Ecto neural progenitor cell (in vitro differentiated cells): ENCODE results near the gene MTR.
"Not testable (repeated sequence)": the region's sequence is repeated elsewhere in the genome, so short reads cannot be mapped to it uniquely, and the experiment has no call there.

Experiments used
- DNase-seq: peaks from one replicate; pipeline ENCODE4 v3.0.0-alpha.2; 2018; ENCODE audit warnings: low spot score

MTR gene

DNA sequence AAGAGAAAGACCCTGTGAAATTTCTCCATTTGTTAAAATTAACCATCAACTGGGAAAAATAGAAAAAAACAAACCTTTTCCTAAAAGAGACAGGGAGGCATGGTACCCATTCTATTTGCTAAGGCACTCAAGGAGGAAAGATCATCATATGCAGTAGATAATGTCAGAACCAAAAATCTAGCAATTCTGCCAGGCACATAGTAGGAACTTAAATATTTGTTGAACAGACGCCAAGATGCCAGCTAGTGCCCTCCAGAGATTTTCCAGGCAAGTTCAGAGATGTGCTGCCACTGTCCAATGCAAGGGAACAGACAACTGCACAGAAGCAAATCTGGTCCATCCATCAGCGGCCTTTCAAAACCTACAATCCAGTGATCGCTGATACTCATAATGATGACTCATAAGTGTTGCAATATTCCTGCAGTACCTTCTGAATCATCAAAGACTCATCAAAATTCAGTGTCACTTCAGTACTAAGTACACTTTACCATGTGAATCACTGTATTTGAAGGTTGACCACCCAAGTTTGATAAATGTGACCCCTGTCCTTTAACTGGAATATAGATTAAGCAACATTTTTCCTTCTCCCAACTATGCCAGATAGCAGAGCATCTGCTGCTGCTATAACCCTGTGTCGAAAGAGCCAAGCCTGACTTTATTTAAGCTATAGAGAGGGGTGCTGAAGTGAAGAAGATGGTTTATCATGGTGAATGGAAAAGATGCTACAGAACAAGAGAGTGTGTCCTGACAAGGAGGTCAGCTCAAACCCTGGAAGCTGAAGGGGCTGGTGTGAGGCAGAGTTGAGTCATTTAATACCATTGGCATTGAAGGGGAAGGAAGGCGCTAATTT lies 110.0 kb downstream of the MTR start:
- DNase-seq, result no peak

DNA sequence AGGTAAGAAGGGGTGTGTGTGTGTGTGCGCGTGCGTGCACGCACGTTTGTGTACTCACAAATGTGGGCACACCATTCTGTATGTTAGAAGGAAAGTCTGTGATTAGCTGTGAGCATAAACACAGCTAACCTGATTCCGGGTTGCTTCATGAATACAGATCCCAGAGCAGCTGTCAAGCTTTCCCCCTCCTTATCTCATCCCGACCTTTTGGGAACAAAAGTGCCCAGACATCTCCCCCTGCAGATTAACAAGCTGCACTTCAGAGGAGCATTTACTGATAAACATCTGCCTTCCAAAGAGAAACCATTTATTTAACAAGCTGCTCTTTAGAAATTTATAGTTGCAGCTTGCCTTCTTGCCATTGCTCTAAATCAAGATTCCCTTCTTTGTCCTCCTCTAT lies 112.1 kb downstream of the MTR start:
- DNase-seq, result no peak

DNA sequence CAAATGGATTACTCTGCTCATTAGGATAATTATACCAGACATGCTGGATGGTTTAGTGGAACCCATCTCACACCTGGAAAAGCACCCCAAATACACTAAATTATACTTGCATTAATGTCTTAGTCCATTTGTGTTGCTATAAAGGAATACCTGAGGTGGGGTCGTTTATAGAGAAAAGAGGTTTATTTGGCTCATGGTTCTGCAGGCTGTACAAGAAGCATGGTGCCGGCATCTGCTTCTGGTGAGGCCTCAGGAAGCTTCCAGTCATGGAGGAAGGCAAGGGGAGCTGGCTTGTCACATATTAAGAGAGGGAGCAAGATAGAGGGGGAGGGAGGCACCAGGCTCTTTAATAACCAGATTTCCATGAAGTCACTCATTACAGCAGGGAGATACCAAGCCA lies 113.6 kb downstream of the MTR start:
- DNase-seq, result no peak

DNA sequence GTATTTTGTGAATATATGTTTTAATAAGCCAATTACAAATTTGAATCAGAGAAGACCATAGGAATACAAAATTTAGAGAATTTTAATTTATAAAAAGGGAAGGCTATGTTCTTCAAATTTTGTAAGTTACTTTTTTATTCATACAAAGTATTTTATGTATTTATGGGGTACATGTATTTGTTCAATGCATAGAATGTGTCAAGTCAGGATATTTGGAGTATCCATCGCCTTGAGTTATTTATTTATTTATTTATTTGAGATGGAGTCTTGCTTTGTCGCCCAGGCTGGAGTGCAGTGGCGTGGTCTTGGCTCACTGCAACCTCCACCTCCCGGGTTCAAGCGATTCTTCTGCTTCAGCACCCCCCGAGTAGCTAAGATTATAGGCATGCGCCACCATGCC lies 116.0 kb downstream of the MTR start:
- not testable (repeated sequence) for DNase-seq

DNA sequence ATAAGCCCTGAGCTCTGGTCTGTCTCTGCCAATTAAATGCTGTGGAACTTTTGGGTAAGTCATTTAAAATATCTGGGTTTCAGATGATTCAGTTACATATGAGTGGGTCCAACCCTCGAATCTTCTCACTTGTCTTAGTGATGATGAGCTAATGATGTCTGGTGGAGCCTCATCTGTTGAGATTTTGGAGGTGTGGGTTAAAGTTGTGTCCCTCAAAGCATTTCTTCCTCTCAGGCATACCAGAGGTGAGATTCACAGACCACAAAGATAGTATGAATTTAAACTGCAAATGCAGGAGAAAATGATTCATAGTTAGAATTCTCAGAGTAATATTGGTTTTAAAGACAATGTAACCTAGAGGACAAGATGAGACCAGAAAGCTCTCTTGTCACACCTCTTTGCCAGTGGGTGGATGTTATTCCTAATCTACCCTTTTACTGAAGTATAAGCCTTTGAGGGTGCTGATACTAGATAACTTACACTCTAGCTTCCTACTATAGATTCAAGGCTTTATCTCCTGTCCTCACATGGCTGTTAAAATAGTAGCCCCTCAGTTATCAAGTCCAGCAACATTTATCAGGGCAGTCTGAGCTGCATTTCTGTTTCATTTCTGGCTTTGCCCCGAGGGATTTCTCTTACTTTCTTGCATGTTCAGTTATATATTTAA lies 118.4 kb downstream of the MTR start:
- no peak for DNase-seq

DNA sequence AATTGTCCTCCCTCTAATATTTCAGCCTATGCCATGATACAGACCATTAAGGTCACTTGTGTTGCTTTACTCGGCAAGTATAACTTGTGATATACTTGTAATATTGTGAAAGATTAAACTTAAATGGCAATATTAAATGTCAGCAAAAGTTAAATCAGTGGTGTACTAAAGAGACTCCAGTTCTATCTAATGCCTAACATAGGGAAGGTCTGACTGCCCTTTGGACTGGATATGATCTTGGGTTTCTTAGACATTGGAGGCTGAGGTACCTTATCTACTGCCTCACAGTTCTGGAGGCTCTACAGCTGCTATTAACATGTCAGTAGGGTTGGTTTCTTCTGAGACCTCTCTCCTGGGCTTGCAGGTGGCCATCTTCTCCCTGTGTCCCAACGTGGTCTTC lies 119.3 kb downstream of the MTR start:
- no peak for DNase-seq

DNA sequence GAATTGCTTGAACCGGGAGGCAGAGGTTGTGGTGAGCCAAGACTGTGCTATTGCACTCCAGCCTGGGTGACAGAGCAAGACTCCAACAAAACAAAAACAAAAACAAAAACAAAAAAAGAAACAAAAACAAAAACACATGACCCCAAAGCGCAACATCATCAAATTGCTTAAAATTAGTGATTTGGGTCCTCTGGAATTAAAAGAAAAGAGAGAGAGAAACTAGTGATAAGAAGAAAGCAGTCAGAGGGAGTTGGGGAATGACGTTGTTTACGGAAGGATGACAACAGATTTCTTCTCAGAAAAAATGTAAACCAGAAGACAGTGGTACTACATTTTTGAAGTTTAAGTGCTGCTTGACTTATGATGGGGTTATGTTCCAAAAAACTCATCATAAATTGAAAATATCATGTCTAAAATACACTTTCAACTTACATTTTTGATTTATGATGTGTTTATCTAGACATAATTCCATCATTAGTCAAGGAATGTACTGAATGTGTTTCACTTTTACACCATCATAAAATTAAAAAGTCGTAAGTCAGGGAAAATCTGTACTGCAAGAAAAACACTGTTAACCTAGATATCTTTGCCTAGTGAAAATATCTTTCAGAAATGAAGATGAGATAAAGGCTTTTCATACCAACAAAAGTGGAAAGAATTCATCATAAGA lies 121.2 kb downstream of the MTR start:
- DNase-seq, result no peak

DNA sequence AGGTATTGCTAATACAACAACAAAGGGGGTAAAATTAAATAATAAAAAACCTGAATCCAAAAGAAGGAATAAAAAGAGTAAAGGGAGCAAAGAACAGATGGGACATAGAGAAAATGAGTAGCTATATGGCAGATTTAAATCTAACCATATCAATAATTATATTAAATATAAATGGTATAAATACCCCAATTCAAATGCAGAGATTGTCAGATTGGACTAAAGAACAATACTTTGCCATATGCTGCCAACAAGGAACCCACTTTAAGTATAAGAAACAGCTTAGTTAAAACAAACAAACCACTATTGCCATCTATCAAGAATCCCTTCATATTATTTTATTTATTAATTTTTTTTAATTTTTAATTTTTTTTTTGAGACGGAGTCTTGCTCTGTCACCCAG lies 122.4 kb downstream of the MTR start:
- DNase-seq, result no peak

DNA sequence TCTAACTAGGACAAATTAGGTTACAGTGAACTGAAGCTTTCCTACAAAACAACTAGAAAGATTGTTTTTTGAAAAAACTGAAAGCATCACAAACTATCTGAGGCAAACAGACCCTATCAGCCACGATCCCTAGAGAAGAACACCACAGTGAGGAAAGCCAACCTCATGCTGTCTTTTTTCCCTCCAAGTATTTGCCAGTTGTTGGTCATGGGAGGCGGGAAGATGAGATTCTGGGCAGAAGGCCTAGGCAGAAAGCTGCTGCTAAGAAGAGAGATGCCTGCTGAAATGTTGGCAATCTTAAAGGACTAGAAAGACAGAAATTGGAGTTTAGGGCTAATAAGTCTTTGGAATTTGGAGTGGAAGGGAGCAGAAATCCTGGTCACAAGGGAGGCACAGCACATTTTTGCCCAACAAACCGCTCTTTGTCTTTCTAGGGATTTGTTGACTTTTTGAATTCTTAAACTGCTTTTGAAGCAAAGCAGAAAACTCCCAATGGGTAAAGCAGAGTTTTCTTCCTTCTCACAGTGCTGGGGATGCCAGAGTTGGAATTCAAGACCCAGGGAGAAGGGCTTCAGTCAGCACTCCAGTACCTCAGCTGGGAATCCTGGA lies 125.3 kb downstream of the MTR start:
- no peak for DNase-seq

DNA sequence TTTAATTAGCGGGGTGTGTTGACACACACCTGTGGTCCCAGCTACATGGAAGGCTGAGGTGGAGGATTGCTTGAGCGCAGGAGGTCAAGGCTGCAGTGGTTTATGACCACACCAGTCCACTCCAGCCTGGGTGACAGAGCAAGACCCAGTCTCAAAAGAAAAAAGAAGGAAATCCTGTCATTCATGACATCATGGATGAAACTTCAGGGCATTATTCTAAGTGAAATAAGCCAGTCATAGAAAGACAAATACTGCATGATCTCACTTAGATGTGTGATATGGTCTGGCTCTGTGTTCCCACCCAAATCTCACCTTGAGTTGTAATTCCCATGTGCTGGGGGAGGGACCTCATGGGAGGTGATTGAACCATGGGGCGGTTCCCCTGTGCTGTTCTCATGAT lies 126.5 kb downstream of the MTR start:
- no peak for DNase-seq

DNA sequence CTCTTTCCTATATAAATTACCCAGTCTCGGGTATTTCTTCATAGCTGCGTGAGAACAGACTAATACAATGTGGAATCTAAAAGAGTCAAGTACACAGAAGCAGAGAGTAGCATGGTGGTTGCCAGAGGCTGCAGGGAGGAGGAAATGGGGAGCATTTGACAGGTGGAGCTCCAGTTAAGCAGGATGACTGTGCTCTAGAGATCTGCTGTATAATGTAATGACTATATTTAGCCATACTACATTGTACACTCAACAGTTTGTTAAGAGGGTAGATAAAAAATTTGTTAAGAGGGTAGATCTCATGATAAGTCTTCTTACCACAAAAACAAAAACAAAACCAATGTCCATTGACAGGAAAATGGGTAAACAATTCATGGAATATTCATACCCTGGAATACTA lies 127.1 kb downstream of the MTR start:
- no peak for DNase-seq

DNA sequence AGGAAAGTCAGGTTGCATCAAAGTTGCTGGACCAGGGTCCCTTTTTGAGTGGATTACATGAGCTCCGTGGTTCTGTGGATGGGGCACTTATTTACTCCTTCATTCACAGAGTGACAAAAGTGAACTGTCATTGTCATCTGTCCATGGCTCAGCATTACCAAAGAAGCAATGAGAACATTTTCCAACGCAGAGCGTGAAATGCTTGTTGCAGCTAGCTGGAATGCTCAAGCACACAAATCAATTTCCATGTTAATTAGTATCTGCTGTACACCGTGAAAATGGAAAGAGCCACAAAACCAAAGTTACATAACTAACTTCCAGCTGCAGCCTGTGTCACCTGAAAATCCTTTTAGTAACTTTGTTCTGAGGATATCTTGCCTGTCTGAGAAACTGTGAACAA lies 130.3 kb downstream of the MTR start:
- DNase-seq, result no peak

DNA sequence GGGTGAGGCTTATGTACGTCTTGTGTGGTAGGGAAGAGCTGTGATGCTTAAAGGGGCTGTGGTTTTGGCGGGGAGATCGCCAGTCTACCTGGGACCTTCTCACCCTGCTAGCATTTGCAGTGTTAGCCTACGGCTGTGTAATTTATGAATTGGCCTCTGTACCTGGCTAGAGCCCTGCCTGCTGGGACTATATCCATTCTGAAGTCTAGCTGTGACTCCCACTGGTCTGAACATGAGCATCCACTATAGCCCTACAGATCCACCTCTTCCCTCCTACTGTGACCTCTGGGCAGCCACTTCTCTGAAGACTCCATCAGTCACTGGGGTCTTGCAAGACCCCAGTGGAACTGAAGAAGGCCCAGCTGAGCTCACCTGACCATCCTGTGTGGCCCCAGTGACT lies 135.4 kb downstream of the MTR start:
- no peak for DNase-seq

DNA sequence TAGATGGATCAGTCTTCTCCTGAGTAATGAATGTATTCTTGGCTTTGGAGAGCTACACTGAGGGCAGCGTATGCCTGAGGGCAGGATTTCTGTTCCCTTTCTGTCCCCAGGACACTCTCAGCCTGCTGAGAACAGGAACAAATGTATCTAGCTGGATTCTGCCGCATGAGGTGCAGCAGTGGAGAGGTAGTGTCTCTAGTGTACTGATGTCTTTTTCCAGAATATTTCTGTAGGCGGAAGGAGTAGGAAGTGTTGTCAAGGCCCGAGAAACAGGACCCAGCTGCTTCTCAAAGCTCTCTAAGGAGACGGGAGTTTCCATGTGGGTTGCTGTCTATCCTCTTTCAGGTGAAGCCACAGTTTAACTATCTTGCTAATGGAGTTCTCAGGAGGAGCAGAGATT lies 143.7 kb downstream of the MTR start:
- no peak for DNase-seq

DNA sequence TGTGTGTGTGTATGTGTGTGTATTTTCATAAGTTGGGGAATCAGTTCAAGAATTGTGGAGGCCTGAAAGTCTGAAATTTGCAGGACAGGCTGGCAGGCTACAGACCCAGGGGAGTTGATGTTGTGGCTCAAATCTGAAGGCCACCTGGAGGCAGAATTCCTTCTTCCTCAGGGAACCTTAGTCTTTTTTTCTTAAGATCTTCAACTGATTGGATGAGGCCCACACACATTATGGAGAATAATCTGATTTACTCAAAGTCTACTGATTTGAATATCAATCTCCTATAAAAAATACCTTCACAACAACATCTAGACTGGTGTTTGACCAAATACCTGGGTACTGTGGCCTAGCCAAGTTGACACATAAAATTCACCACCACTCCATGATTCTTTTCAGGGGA lies 147.3 kb downstream of the MTR start:
- DNase-seq, result no peak

DNA sequence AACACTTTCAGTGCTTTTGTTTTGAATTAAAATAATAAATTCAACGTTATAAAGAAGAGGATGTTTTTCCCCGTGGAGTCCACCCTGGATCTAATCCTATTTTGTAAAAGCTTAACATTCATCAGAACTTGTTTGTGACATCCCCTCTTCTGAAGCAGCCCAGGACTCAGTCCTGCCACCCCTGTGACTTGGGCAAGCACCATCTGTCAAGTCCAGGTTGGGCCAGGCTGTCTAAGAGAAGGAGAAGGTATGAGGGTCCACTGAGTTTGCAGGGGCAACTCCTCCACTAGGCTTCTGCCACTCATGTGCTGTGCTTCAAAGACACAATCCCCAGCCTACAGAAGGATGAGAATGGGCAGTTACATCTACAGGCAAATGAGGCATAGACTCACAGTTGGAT lies 149.5 kb downstream of the MTR start:
- DNase-seq, result no peak

DNA sequence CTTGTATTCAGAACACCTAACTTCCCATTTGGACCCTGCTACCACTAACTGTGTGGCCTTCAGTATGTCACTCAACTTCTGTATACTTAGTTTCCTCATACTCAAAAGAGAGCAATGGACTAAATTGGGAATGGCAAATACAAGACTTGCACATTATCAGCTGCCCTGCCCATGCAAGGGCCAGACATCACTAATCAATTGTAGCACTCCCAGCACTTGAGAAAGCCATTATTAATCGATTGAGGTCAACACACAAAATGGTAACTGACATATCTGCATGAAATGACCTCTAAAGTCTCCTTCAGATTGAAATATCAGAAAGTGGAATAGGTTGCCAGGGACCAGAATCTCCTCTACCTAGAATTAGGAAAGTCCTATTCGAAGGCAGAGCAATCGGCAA lies 149.9 kb downstream of the MTR start:
- DNase-seq, result no peak

DNA sequence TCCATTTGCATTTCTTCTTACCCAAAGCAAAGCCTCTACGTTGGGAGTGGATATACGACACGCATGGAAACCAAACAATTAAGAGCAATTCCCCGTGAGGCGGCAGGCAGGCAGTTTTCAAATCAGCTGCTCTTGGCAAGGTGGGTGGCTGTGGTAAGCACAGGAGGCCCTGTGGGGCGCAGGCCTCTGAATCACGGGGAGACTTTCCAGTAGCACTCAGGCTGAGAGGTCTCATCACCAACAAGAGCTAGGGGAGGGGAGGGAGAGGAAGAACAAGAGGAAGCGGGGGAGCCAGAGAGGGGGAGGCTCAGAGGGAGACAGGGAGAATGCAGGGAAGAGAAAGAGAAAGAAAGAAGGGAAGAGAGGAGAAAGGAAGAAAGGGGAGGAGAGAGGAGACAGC lies 152.7 kb downstream of the MTR start:
- no peak for DNase-seq

DNA sequence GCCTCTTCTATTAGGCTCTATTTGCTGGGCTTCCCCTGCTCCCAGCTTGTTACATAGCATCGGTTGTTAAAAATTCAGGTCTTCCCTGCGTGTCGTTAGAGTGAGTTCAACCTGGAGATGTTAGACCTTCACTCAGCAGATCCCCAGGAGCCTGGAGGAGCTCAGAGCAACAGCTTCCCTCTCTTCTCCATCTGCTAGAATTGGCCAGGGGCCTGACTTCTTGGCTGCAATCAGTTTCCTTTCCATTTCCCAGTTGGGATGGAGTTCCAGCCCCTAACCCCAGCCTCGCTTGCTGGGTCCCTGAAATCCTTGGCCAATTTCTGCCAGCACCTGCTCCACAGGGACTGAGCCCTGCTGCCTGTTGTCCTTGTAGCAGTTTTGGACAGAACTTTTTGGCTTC lies 153.3 kb downstream of the MTR start:
- no peak for DNase-seq

DNA sequence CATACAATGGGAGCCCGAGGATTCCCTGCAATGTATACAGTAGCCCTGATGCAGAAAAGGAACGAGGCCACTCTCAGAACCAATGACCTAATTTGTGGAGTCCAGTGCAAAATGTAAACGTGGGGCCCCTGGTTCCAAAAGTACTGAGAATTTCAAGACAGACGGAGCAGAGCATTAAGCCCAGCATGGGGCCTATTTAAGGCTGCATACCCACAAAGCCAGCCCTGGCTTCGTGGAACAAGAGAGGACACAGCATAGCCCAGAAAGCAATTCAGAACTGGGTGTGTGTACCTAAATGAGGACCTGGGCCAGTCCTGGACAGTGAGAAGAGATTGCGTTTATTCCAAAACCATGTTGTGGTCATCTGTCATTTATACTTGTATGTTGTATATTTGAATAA lies 153.9 kb downstream of the MTR start:
- DNase-seq, result no peak

DNA sequence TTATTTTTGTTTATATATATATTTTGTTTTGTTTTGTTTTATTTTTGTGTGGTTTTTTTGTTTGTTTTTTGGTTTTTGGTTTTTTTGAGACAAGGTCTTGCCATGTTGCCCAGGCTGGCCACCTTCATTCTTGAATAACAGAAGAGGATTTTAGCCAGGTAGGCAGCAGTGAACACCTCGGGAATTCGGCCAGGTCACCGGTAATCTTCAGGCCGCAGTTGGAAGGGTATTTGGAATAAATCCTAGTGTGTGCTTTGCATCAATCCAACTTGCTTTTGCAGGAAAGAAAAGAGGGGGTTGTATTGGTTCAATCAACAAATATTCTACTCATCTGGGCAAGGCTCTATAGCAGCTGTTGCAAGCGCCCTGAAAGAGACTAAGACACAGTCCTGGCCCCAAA lies 155.3 kb downstream of the MTR start:
- no peak for DNase-seq

DNA sequence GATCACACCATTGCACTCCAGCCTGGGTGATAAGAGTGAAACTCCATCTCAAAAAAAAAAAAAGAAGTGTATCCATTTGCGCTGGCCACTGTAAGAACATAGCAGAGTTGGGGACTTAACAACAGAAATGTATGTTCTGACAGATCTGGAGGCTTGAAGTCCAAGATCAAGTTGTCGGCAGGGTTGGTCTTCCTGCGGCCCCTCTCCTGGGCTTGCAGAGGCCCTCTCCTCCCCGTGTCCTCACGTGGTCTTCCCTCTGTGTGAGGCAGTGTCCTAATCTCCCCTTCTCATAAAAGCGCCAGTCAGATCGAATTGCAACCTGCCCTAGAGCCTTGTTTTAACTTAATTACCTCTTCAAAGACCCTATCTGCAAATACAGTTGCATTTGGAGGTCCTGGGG lies 156.6 kb downstream of the MTR start:
- DNase-seq, result no peak
